ENCODE data around the gene PPP1R13B.

DNA sequence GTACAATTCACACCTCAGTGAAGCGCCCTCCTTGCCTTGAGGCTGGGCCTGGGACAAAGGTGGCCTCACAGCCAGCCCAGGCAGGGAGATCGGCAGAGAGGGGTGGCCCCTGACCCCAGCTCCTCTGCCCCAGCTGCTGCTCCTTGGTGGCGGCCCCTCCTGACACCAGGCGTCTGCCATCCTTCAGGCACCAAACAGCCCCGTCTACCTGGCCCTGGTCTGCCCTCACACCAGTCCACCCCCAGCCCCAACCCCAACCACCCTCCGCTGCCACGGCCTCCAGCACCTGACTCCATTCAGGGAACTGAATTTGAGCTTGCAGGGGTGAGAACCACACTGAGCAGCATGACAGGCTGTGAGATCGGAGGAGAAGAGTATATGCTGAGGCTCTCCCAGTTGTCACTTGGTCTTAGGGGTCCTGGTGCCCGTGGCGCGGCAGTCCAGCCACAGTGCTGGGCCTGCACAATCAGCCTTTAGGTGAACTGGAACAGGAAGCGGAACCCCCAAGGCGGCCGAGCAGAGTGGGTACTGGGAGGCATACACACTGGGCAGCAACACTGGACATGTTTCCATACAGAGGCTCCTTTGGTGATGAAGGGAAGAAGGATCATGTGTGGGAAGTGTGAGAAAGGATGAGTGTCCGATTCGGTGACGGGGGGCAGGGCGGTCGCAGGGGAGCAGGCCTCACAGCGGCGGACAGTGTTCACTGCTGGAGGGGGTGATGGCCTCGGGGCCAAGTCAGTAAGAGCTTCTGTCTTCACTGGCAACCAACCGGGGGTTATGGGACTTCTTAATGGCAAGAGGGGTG, 113.1 kb downstream of the PPP1R13B start:
- TF ChIP-seq EGR1 (IDR thresholded peaks at IDR 0.05; ENCODE audit: low read depth): no peak
- TF ChIP-seq CTCF (IDR thresholded peaks at IDR 0.05 in 2 of 3, conservative IDR thresholded peaks at IDR 0.05 in 1 of 3; ENCODE audit: borderline replicate concordance in 1 of 3, insufficient read depth in 1 of 3, low read depth in 2 of 3, low read length in 2 of 3): no peak
- TF ChIP-seq ZNF274 (IDR thresholded peaks at IDR 0.05; ENCODE audit: low read depth, low read length): no peak
- no peak for TF ChIP-seq YY1 (IDR thresholded peaks at IDR 0.05; ENCODE audit: extremely low read depth, insufficient replicate concordance, low read depth, low read length)
- TF ChIP-seq POLR2A (IDR thresholded peaks at IDR 0.05; ENCODE audit: borderline replicate concordance, extremely low read depth, insufficient read depth, insufficient read length): no peak
- TF ChIP-seq EZH2phosphoT487 (IDR thresholded peaks at IDR 0.05; ENCODE audit: borderline replicate concordance): no peak
- no peak for TF ChIP-seq SIN3A (IDR thresholded peaks at IDR 0.05; ENCODE audit: low read depth)
